ENCODE results near the gene OR1E2.
"Not testable (repeated sequence)": the region's sequence is repeated elsewhere in the genome, so short reads cannot be mapped to it uniquely, and the experiment has no call there.

OR1E2 gene

DNA sequence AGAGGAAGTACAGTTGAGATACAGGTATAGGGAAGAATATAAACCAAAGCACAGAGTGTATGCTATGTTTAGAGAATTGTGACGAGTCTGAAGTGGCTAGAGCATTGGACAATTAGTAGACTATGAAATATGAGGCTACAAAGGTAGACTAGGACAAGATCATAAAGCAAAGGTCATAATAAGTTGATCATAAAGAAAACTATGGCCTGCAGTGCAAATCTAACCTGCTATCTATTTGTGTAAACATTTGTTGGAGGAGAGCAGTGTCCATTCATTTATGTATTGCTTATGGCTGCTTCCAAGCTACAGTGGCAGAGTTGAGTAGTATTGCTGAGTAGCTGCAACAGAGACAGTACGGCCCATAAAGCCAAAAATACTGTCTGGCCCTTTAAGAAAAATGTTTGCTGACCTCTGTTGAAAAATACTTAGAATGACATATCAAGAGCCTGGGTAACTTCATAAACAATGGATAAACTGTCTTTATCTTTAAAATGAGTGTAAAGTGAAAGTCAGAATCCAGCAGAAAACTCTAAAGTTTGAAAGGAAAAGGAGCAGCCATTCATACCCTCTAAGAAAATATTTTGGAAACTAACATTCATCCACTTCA lies 14.5 kb upstream of the OR1E2 start:
- Histone ChIP-seq H3K36me3 (ENCODE audit: insufficient read depth, low read length) (no peaks in the 10 kb centered on the region), H3K27ac (no peak overlapping the region), H3K4me3 (no peak overlapping the region), H3K9me3 (ENCODE audit: low read depth, low read length) (no peaks in the 10 kb centered on the region), H3K9ac (ENCODE audit: insufficient read length) (no peak overlapping the region)
- no peak for TF ChIP-seq FOXP2 (optimal IDR thresholded peaks at IDR 0.05; ENCODE audit: control extremely low read depth, extremely low read length, insufficient read depth)
- no peak for TF ChIP-seq POLR2AphosphoS5 (IDR thresholded peaks at IDR 0.05; ENCODE audit: borderline replicate concordance, low read depth, low read length)
- no peak for TF ChIP-seq EZH2 (IDR thresholded peaks at IDR 0.05)
- no peak for DNase-seq (ENCODE audit: low read depth, low spot score)

DNA sequence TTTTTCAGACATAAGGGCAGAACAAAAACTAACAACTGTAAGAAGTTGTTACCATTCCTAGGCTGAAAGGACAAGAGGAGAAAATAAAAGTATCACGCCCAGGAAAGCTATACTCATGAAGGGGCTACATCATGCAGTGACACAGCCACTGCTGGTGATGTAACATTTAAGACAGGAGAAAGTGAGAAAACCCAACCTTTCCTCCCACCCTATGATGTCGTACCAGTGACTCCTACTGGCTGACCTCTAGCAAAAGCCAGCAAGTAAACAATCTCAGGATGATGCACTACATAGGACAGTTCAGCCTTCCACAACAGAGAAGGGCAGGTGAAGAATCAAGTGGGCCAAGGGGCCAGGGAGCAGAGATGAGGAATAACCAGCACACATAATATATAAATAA lies 14.0 kb upstream of the OR1E2 start:
- no peak for DNase-seq (ENCODE audit: low read depth, low spot score)
- H3K36me3 ChIP-seq (ENCODE audit: insufficient read depth, low read length): no peaks in the 10 kb centered on the region
- no peak overlapping the region for H3K9ac ChIP-seq (ENCODE audit: insufficient read length)
- no peak for TF ChIP-seq FOXP2 (optimal IDR thresholded peaks at IDR 0.05; ENCODE audit: control extremely low read depth, extremely low read length, insufficient read depth)
- TF ChIP-seq POLR2AphosphoS5 (IDR thresholded peaks at IDR 0.05; ENCODE audit: borderline replicate concordance, low read depth, low read length): no peak
- TF ChIP-seq EZH2 (IDR thresholded peaks at IDR 0.05): no peak
- no peak overlapping the region for H3K27ac ChIP-seq
- no peaks in the 10 kb centered on the region for H3K9me3 ChIP-seq (ENCODE audit: low read depth, low read length)
- H3K4me3 ChIP-seq: no peak overlapping the region

DNA sequence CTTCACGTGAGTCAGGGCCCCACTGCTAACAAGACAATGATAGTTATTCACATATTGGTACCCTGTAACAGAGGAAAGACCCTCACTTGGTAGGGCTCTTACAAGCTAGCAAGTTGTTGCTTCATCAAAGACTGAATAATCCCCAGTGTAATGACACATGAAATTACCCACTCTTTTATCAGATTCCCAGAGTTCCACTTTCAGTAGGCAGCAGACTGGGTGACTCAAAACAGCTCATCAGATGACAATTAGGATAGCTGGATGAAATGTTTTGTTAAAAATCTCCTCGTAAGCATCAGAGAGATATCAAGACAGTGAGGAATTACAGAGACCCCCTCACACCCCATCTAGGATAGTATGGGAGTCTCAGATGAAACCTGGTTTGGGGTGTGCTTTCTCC lies 6.8 kb upstream of the OR1E2 start:
- Histone ChIP-seq H3K36me3 (ENCODE audit: insufficient read depth, low read length) (no peaks in the 10 kb centered on the region), H3K27ac (no peak overlapping the region), H3K9ac (ENCODE audit: insufficient read length) (no peak overlapping the region), H3K9me3 (ENCODE audit: low read depth, low read length) (no peaks in the 10 kb centered on the region), H3K4me3 (no peak overlapping the region)
- TF ChIP-seq FOXP2 (optimal IDR thresholded peaks at IDR 0.05; ENCODE audit: control extremely low read depth, extremely low read length, insufficient read depth): no peak
- TF ChIP-seq EZH2 (IDR thresholded peaks at IDR 0.05): no peak
- TF ChIP-seq POLR2AphosphoS5 (IDR thresholded peaks at IDR 0.05; ENCODE audit: borderline replicate concordance, low read depth, low read length): no peak
- DNase-seq (ENCODE audit: low read depth, low spot score): no peak

DNA sequence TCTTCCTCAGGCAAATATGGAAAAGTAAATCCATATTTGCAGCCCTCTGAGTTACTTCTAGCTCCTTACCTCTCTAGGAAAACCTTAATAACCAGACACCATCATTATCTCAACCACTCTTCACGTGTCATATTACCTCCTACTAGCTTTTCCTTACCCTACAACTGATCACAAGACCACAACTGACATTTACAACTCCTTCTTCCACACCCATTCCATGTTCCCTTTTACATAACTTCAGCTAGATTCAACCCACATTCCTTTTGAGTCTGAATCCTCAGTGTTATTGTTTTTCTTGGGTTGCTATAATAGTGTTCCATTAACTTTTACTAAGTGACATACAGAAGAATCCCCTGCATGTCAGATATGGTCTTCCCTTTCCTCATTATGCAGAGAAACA lies 4.7 kb upstream of the OR1E2 start:
- TF ChIP-seq POLR2AphosphoS5 (IDR thresholded peaks at IDR 0.05; ENCODE audit: borderline replicate concordance, low read depth, low read length) (no peak), EZH2 (IDR thresholded peaks at IDR 0.05) (no peak), FOXP2 (optimal IDR thresholded peaks at IDR 0.05; ENCODE audit: control extremely low read depth, extremely low read length, insufficient read depth) (no peak)
- no peak for DNase-seq (ENCODE audit: low read depth, low spot score)
- H3K36me3 ChIP-seq (ENCODE audit: insufficient read depth, low read length): no peaks in the 10 kb centered on the region
- no peaks in the 10 kb centered on the region for H3K9me3 ChIP-seq (ENCODE audit: low read depth, low read length)
- no peak overlapping the region for H3K4me3 ChIP-seq
- H3K9ac ChIP-seq (ENCODE audit: insufficient read length): no peak overlapping the region
- no peak overlapping the region for H3K27ac ChIP-seq

DNA sequence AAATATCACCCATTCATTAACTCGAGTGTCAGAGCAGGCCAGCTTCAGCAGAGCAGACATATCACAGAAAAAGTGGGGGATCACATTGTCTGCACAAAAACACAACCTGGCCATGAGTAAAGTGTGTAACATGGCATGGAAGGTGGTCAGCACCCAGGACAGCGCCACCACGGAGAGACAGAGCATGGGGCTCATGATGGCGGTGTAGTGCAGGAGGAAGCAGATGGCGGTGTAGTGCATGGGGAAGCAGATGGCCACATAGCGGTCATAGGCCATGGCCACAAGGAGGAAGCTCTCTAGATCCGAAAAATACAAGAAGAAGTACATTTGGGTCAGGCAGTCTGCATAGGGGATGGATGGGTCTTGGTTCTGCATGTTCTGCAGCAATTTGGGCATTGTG lies 426 bp downstream of the OR1E2 start:
- H3K9ac ChIP-seq (ENCODE audit: insufficient read length); H3K36me3 ChIP-seq (ENCODE audit: insufficient read depth, low read length); H3K9me3 ChIP-seq (ENCODE audit: low read depth, low read length); H3K4me3 ChIP-seq; H3K27ac ChIP-seq; DNase-seq (ENCODE audit: low read depth, low spot score): not testable (repeated sequence)

DNA sequence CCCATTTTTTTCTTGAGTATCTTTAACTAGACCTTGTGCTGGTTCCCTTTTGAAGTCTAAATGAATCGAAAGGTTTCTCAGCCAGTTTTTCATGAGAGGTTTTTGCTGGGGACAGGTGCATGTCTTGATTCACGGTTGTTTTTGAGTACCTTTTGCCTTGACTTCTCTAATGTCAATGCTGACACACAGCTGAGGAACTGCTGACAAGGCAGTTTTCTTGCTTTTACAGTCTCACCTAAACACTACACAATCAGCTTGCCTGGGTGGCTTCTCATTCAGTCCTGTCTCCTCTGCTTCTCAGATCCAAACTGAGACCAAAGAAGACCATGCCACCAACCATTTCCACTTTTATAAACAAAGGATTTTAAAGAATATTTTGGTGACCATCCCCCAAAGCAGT lies 15.4 kb downstream of the OR1E2 start:
- no peak for DNase-seq (ENCODE audit: low read depth, low spot score)
- H3K36me3 ChIP-seq (ENCODE audit: insufficient read depth, low read length): no peaks in the 10 kb centered on the region
- H3K9me3 ChIP-seq (ENCODE audit: low read depth, low read length): no peaks in the 10 kb centered on the region
- H3K4me3 ChIP-seq: no peak overlapping the region
- H3K27ac ChIP-seq: no peak overlapping the region
- TF ChIP-seq FOXP2 (optimal IDR thresholded peaks at IDR 0.05; ENCODE audit: control extremely low read depth, extremely low read length, insufficient read depth) (no peak), EZH2 (IDR thresholded peaks at IDR 0.05) (no peak), POLR2AphosphoS5 (IDR thresholded peaks at IDR 0.05; ENCODE audit: borderline replicate concordance, low read depth, low read length) (no peak)
- no peak overlapping the region for H3K9ac ChIP-seq (ENCODE audit: insufficient read length)

DNA sequence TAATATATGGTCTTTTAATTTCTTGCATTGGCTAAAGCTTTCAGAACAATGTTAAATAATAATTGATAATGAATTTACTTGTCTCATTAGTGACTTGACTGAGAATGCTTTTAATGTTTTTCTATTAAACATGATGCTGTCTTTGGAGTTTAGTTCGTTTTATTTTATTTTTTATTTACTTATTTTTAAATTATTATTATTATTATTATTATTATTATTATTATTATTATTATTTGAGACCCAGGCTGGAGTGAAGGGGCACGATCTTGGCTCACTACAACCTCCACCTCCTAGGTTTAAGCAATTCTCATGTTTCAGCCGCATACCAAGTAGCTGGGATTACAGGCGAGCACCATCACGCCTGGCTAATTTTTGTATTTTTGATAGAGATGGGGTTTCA lies 18.0 kb downstream of the OR1E2 start:
- Histone ChIP-seq H3K4me3 (no peak overlapping the region), H3K36me3 (ENCODE audit: insufficient read depth, low read length) (no peaks in the 10 kb centered on the region), H3K27ac (no peak overlapping the region), H3K9me3 (ENCODE audit: low read depth, low read length) (no peaks in the 10 kb centered on the region), H3K9ac (ENCODE audit: insufficient read length) (no peak overlapping the region)
- no peak for DNase-seq (ENCODE audit: low read depth, low spot score)
- TF ChIP-seq EZH2 (IDR thresholded peaks at IDR 0.05) (no peak), POLR2AphosphoS5 (IDR thresholded peaks at IDR 0.05; ENCODE audit: borderline replicate concordance, low read depth, low read length) (no peak), FOXP2 (optimal IDR thresholded peaks at IDR 0.05; ENCODE audit: control extremely low read depth, extremely low read length, insufficient read depth) (no peak)

DNA sequence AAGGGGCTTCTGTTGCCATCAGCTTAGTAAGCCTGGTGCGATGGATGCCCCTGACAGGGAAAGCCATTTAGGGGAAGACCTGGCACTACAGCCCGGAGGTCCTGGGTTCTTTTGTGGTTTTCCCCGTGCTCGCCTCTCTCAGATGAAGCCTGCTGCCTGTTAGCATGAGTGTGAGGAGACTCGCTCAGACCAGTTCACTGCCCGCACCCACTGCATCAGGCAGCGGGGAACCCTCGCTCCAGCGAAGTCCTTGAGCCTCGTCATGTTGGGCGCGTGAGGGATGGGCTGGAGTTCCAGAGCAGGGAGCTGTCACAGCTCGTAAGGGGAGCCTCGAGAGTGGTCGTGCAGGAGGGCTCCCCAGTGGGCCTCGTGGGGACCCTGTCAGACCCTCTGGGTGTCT lies 21.4 kb downstream of the OR1E2 start:
- H3K36me3 ChIP-seq (ENCODE audit: insufficient read depth, low read length); DNase-seq (ENCODE audit: low read depth, low spot score); H3K9me3 ChIP-seq (ENCODE audit: low read depth, low read length); H3K9ac ChIP-seq (ENCODE audit: insufficient read length); H3K4me3 ChIP-seq; H3K27ac ChIP-seq: not testable (repeated sequence)

DNA sequence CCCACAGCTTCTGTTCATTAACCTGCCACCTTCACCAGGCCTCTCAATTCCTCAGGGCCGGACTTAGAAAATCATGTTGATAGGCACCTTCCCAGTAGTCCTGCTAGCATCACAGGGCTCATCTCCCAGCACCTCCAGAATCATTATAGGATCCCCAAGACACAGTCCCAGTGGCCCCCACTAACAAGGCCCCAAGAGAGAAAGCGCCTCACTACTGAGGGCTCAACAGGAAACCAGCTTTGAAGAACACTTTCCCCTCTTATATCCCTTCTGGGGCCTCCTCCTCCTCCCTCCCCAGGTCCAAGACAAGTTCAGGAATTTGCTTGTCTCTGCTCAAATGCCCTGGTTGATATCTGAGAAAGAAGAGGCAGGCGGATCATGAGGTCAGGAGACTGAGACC lies 22.6 kb downstream of the OR1E2 start, which contains the start of gene OR3A3:
Gene OR3A3 (plus strand): TSS at position 301 of the 400 bp plus-strand sequence.
- no peak within 1 kb of the TSS for H3K9ac ChIP-seq (ENCODE audit: insufficient read length)
- H3K4me3 ChIP-seq: no peak within 1 kb of the TSS
- no peak for DNase-seq (ENCODE audit: low read depth, low spot score)
- TF ChIP-seq EZH2 (IDR thresholded peaks at IDR 0.05) (no peak), FOXP2 (optimal IDR thresholded peaks at IDR 0.05; ENCODE audit: control extremely low read depth, extremely low read length, insufficient read depth) (no peak), POLR2AphosphoS5 (IDR thresholded peaks at IDR 0.05; ENCODE audit: borderline replicate concordance, low read depth, low read length) (no peak)
- no peak within 1 kb of the TSS for H3K27ac ChIP-seq
- H3K36me3 ChIP-seq (ENCODE audit: insufficient read depth, low read length): no peaks in the 10 kb centered on the region
- no peaks in the 10 kb centered on the region for H3K9me3 ChIP-seq (ENCODE audit: low read depth, low read length)

DNA sequence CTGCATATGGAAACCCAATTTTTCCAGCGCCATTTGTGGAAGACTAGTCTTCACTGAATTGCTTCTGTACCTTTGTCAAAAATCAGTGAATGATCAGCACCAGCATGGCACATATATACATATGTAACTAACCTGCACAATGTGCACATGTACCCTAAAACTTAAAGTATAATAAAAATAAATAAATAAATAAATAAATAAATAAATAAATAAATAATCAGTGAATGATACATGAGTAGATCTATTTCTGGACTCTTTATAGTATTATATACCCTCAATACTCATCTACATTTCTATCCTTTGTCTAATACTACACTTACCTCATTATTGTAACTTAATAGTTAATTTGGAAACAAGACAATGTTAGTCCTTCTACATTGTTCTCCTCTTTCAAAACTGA lies 29.8 kb downstream of the OR1E2 start:
- H3K9ac ChIP-seq (ENCODE audit: insufficient read length); H3K9me3 ChIP-seq (ENCODE audit: low read depth, low read length); H3K4me3 ChIP-seq; DNase-seq (ENCODE audit: low read depth, low spot score); H3K36me3 ChIP-seq (ENCODE audit: insufficient read depth, low read length); H3K27ac ChIP-seq: not testable (repeated sequence)
